H9 (cell line): ENCODE results near the gene RASA2. TPM values are rescaled to one million over a fixed set of nuclear protein-coding genes. Genes with fewer than 3 reads are reported as not detected.

Source experiments
- DNase-seq: peaks from one replicate; pipeline ENCODE4 v3.0.0-alpha.2; 2017
- H2AFZ ChIP-seq: one replicate; pipeline ENCODE4 v1.6.1; 2013; ENCODE audit warnings: mild to moderate bottlenecking, low read length, control low read depth, moderate library complexity
- H2AK5ac ChIP-seq: 2 replicates; pipeline ENCODE4 v1.6.1; 2013; ENCODE audit warnings: low read length, control low read depth, mixed read lengths; ENCODE audit not compliant: insufficient read length
- H2BK120ac ChIP-seq: one replicate; pipeline ENCODE4 v1.6.1; 2013; ENCODE audit warnings: low read depth, mild to moderate bottlenecking, low read length, control low read depth, inconsistent platforms; ENCODE audit not compliant: poor library complexity, severe bottlenecking
- H2BK12ac ChIP-seq: 2 replicates; pipeline ENCODE4 v1.6.1; 2013; ENCODE audit warnings: low read length, control low read depth, mixed read lengths, low read depth; ENCODE audit not compliant: insufficient read length
- H2BK15ac ChIP-seq: 2 replicates; pipeline ENCODE4 v1.6.1; 2013; ENCODE audit warnings: low read depth, low read length, control low read depth
- H2BK20ac ChIP-seq: one replicate; pipeline ENCODE4 v1.6.1; 2013; ENCODE audit warnings: low read depth, mild to moderate bottlenecking, low read length, control low read depth, inconsistent platforms; ENCODE audit not compliant: poor library complexity, severe bottlenecking
- H2BK5ac ChIP-seq: 2 replicates; pipeline ENCODE4 v1.6.1; 2013; ENCODE audit warnings: low read length, control low read depth, mixed read lengths; ENCODE audit not compliant: insufficient read length
- H3K14ac ChIP-seq: 2 replicates; pipeline ENCODE4 v1.6.1; 2013; ENCODE audit warnings: low read length, control low read depth; ENCODE audit not compliant: insufficient read depth
- H3K18ac ChIP-seq: 2 replicates; pipeline ENCODE4 v1.6.1; 2013; ENCODE audit warnings: low read depth, mild to moderate bottlenecking, mixed read lengths, low read length, control low read depth; ENCODE audit not compliant: insufficient read length
- H3K23ac ChIP-seq: 2 replicates; pipeline ENCODE4 v1.6.1; 2013; ENCODE audit warnings: low read length, control low read depth, mixed read lengths, low read depth; ENCODE audit not compliant: insufficient read length
- H3K23me2 ChIP-seq: 2 replicates; pipeline ENCODE4 v1.6.1; 2013; ENCODE audit warnings: low read depth, mild to moderate bottlenecking, mixed read lengths, low read length, control low read depth; ENCODE audit not compliant: insufficient read length, poor library complexity, severe bottlenecking
- H3K27ac ChIP-seq: 2 replicates; pipeline ENCODE4 v1.5.1; 2013; ENCODE audit warnings: low read length, control low read depth, mixed read lengths, low read depth; ENCODE audit not compliant: insufficient read length
- H3K27me3 ChIP-seq: 2 replicates; pipeline ENCODE4 v1.6.1; 2013; ENCODE audit warnings: low read length, control low read depth, inconsistent platforms; ENCODE audit not compliant: insufficient read depth
- H3K4ac ChIP-seq: 2 replicates; pipeline ENCODE4 v1.6.1; 2013; ENCODE audit warnings: low read depth, mild to moderate bottlenecking, control low read depth, inconsistent platforms, low read length, moderate library complexity
- H3K4me1 ChIP-seq: 2 replicates; pipeline ENCODE4 v1.6.1; 2013; ENCODE audit warnings: low read length, control low read depth, inconsistent platforms; ENCODE audit not compliant: insufficient read depth
- H3K4me2 ChIP-seq: 2 replicates; pipeline ENCODE4 v1.6.1; 2013; ENCODE audit warnings: low read length, control low read depth, mixed read lengths; ENCODE audit not compliant: insufficient read length, insufficient read depth
- H3K56ac ChIP-seq: 2 replicates; pipeline ENCODE4 v1.6.1; 2013; ENCODE audit warnings: low read depth, mild to moderate bottlenecking, mixed read lengths, low read length, control low read depth; ENCODE audit not compliant: insufficient read length
- H3K79me1 ChIP-seq: 2 replicates; pipeline ENCODE4 v1.6.1; 2013; ENCODE audit warnings: low read depth, mild to moderate bottlenecking, moderate library complexity, low read length, control low read depth, inconsistent platforms; ENCODE audit not compliant: insufficient read depth, poor library complexity, severe bottlenecking
- H3K79me2 ChIP-seq: 2 replicates; pipeline ENCODE4 v1.6.1; 2013; ENCODE audit warnings: low read length, control low read depth, inconsistent platforms; ENCODE audit not compliant: insufficient read depth
- H3K9ac ChIP-seq: 2 replicates; pipeline ENCODE4 v1.6.1; 2013; ENCODE audit warnings: low read length, control low read depth, mixed read lengths; ENCODE audit not compliant: insufficient read length; ENCODE audit errors: extremely low read depth
- H3K9me3 ChIP-seq: one replicate; pipeline ENCODE4 v1.6.1; 2013; ENCODE audit warnings: low read depth, low read length, inconsistent platforms; ENCODE audit not compliant: control insufficient read depth
- H3T11ph ChIP-seq: one replicate; pipeline ENCODE4 v1.6.1; 2013; ENCODE audit warnings: mild to moderate bottlenecking, low read length, control low read depth, inconsistent platforms
- H4K20me1 ChIP-seq: one replicate; pipeline ENCODE4 v1.6.1; 2013; ENCODE audit not compliant: control insufficient read depth, insufficient read length, insufficient read depth
- H4K5ac ChIP-seq: 2 replicates; pipeline ENCODE4 v1.6.1; 2013; ENCODE audit warnings: low read depth, mild to moderate bottlenecking, mixed read lengths, low read length, control low read depth; ENCODE audit not compliant: insufficient read length
- H4K8ac ChIP-seq: replicated peaks from 2 replicates; pipeline ENCODE4 v1.6.1; 2013; ENCODE audit warnings: low read length, control low read depth, mixed read lengths, low read depth; ENCODE audit not compliant: insufficient read length
- H4K91ac ChIP-seq: 2 replicates; pipeline ENCODE4 v1.6.1; 2013; ENCODE audit warnings: low read depth, mild to moderate bottlenecking, moderate library complexity, mixed read lengths, low read length, control low read depth; ENCODE audit not compliant: insufficient read length
- H3K27ac Mint-ChIP-seq, 3 experiments: 2 replicates in 2 of 3; 3 replicates in 1 of 3; pipeline ENCODE4 v1.8.0; 2020 to 2021; ENCODE audit warnings: mixed read lengths in 3 of 3, mild to moderate bottlenecking in 1 of 3, moderate library complexity in 1 of 3
- H3K27me3 Mint-ChIP-seq: 2 replicates; pipeline ENCODE4 v1.8.0; 2021; ENCODE audit warnings: low read depth, mild to moderate bottlenecking, moderate library complexity, mixed read lengths
- H3K36me3 Mint-ChIP-seq, 3 experiments: 2 replicates in 2 of 3; 3 replicates in 1 of 3; pipeline ENCODE4 v1.8.0; 2020 to 2021; ENCODE audit warnings: low read depth in 3 of 3, mixed read lengths in 3 of 3; ENCODE audit not compliant: insufficient read depth in 1 of 3
- H3K4me1 Mint-ChIP-seq, 2 experiments: 2 replicates each; pipeline ENCODE4 v1.8.0; 2020; ENCODE audit warnings: mixed read lengths in 2 of 2
- H3K4me3 Mint-ChIP-seq, 2 experiments: 2 replicates in 1 of 2; 3 replicates in 1 of 2; pipeline ENCODE4 v1.8.0; 2020 to 2021; ENCODE audit warnings: mild to moderate bottlenecking in 2 of 2, mixed read lengths in 2 of 2, moderate library complexity in 1 of 2
- H3K9me3 Mint-ChIP-seq, 2 experiments: 2 replicates in 1 of 2; 3 replicates in 1 of 2; pipeline ENCODE4 v1.8.0; 2020; ENCODE audit warnings: mild to moderate bottlenecking in 2 of 2, mixed read lengths in 2 of 2, moderate library complexity in 1 of 2
- CTCF ChIP-seq: fragments of 200-600 bp; sonication (generic); conservative IDR thresholded peaks from 3 replicates; pipeline ENCODE4 v1.8.0; 2021; ENCODE audit warnings: antibody characterized with exemption, mild to moderate bottlenecking
- WGBS: extraction: QIAGEN DNeasy Blood & Tissue Kit; methylation state at CpG from one replicate; pipeline ENCODE4 v1.1.7; 2013; ENCODE audit warnings: missing lambda C conversion rate, low lambda C conversion rate, mixed read lengths; ENCODE audit not compliant: insufficient read length; ENCODE audit errors: extremely low coverage; 5-methylcytosine and 5-hydroxymethylcytosine counted together
- total RNA-seq: library from RNA; stranded (reverse); gene quantifications from 2 replicates; pipeline ENCODE4 v1.2.1, GENCODE V29; 2021

RASA2 gene
- total RNA-seq, 1 experiment from 2014 or later = 24.4 TPM

GRCh38 chr3:141525814-141526213, 39.0 kb downstream of the RASA2 start:
- Mint-ChIP-seq H3K9me3 (no peaks in the 10 kb centered on the region), H3K36me3 (peaks cover 0 to 14% (median 0%) of the 10 kb centered on the region in 3 experiments; a peak in 2 of 7 replicates), H3K27ac (no peak overlapping the region), H3K4me1 (peaks cover 12 to 13% of the 10 kb centered on the region in 2 experiments), H3K27me3 (no peaks in the 10 kb centered on the region), H3K4me3 (no peak overlapping the region)
- Histone ChIP-seq H3K18ac (no peak overlapping the region), H2BK5ac (no peak overlapping the region), H3K27ac (no peak overlapping the region), H3K9ac (no peak overlapping the region), H3K4me2 (no peak overlapping the region), H3K9me3 (no peaks in the 10 kb centered on the region), H2BK120ac (no peak overlapping the region), H3K79me1 (no peaks in the 10 kb centered on the region), H3K4ac (no peak overlapping the region), H4K5ac (no peak overlapping the region), H2BK12ac (no peak overlapping the region), H4K91ac (no peak overlapping the region), H3K23ac (no peak overlapping the region), H4K8ac (no peak overlapping the region), H3K4me1 (no peaks in the 10 kb centered on the region), H3K79me2 (no peaks in the 10 kb centered on the region), H2AFZ (no peak overlapping the region), H2BK15ac (no peak overlapping the region), H3K56ac (no peak overlapping the region), H3K14ac (no peak overlapping the region), H2AK5ac (no peak overlapping the region), H3K27me3 (no peaks in the 10 kb centered on the region), H2BK20ac (no peak overlapping the region), H3K23me2 (no peaks in the 10 kb centered on the region), H4K20me1 (no peaks in the 10 kb centered on the region), H3T11ph (no peak overlapping the region)
- no peak for DNase-seq
- no peak for TF ChIP-seq CTCF
- no CpG with 5 or more reads among the region's 2 CpGs for WGBS
